ENCODE measurements around the gene VOPP1.

DNA sequence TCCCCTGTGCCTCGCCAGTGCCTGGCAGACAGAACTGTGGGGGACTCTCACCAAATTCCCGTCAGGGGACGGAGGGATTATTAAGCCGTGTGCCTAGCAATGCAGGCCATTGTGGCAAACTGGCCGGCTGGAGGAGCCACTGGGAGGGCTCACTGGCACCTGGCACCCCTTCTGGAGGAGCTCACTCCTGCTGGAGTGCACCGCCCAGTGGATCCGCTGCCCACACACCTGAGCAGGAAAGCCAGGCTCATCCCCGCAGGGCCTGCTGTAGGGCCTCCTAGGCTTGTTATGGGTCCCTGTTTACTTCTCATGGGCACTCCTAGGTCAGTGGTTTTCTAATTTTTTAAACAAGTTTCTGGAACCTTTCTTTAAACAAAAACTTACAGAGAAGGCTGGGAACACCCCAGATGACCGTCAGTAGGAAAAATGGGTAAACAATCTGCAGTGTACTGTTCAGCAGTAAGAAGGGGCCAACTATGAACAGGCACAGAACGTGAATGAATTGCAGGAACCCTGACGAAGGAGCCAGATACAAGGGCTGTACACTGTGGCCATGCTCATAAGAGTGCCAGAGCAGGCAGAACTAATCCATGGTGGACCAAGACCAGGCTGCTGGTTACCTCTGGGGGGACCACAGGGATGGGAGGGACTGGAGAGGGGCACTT, 142.3 kb downstream of the VOPP1 start:
- TF ChIP-seq, protein P1, sequence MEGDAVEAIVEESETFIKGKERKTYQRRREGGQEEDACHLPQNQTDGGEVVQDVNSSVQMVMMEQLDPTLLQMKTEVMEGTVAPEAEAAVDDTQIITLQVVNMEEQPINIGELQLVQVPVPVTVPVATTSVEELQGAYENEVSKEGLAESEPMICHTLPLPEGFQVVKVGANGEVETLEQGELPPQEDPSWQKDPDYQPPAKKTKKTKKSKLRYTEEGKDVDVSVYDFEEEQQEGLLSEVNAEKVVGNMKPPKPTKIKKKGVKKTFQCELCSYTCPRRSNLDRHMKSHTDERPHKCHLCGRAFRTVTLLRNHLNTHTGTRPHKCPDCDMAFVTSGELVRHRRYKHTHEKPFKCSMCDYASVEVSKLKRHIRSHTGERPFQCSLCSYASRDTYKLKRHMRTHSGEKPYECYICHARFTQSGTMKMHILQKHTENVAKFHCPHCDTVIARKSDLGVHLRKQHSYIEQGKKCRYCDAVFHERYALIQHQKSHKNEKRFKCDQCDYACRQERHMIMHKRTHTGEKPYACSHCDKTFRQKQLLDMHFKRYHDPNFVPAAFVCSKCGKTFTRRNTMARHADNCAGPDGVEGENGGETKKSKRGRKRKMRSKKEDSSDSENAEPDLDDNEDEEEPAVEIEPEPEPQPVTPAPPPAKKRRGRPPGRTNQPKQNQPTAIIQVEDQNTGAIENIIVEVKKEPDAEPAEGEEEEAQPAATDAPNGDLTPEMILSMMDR (IDR thresholded peaks at IDR 0.05): no peak
- no peak for TF ChIP-seq RORB (CRISPR knock-in tag; IDR thresholded peaks at IDR 0.05)

All from WTC11 (cell line).